ENCODE data around the gene TM9SF3. TPM values are rescaled to one million over a fixed set of nuclear protein-coding genes. Genes with fewer than 3 reads are reported as not detected.

The TM9SF3 gene
- total and polyA plus RNA-seq, 10 of the 15 experiments (the other 5 are each of a cell fraction or from before 2014, with no cell fraction given), result 17.1 to 85.4 (median 44.9) TPM

DNA sequence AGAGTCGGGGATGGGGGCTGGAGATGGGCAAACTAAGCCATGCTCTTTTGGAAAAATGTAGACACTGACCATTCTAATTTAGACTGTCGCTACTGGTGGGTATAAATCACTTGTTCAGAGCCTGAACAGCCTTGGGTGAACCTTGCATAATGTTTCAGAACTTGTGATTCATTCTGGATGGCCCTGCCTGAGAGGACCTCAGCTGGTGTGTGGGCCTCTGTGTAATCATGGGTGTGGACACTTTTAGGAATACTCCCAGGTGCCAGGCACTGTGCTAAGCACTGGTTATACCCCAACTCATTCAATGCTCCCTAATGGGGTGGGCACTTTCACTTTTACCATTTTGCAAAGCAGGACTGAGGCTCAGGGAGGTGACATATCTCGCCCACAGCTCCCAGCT, 26.8 kb upstream of the TM9SF3 start:
- Histone ChIP-seq H3K9me3 (replicated peaks; ENCODE audit: control insufficient read depth, insufficient read depth, low read length) (no peaks in the 10 kb centered on the region), H3K36me3 (ENCODE audit: control insufficient read depth in 2 of 2, insufficient read depth in 2 of 2, low read length in 1 of 2) (peaks cover 32 to 62% of the 10 kb centered on the region in 2 experiments), H4K20me1 (ENCODE audit: control insufficient read depth, insufficient read depth) (no peaks in the 10 kb centered on the region), H3K27ac (ENCODE audit: control insufficient read depth, insufficient read depth) (no peak overlapping the region), H3K27me3 (replicated peaks in 1 of 2; ENCODE audit: control insufficient read depth in 2 of 2, insufficient read depth in 2 of 2, low read length in 1 of 2) (no peaks in the 10 kb centered on the region), H3K79me2 (ENCODE audit: control insufficient read depth, insufficient read depth, low read length) (no peaks in the 10 kb centered on the region), H3K4me2 (ENCODE audit: control insufficient read depth, insufficient read depth) (no peak overlapping the region), H3K4me1 (ENCODE audit: control insufficient read depth, insufficient read depth, low read length) (no peaks in the 10 kb centered on the region), H3K9ac (ENCODE audit: control insufficient read depth, insufficient read depth, low read length) (no peak overlapping the region), H3K4me3 (no peak overlapping the region), H2AFZ (ENCODE audit: control insufficient read depth, low read depth, low read length) (no peak overlapping the region)
- in situ Hi-C loops (cut with MboI) (no loop called here), intact Hi-C loops (cut with micrococcal nuclease; ENCODE audit: unreplicated experiment) (no loop called here)
- CTCF ChIA-PET, result no interaction called here
- no peak for FAIRE-seq
- SMC1A ChIA-PET (ENCODE audit: uncharacterized antibody, unreplicated experiment), result no interaction called here
- POLR2A ChIA-PET, result no interaction called here
- ATAC-seq, result no peak
- TF ChIP-seq RUNX3 (IDR thresholded peaks at IDR 0.05; ENCODE audit: low read length) (no peak), ATF2 (IDR thresholded peaks at IDR 0.05; ENCODE audit: low read length) (no peak), ETV6 (conservative IDR thresholded peaks at IDR 0.05 in 1 of 2, IDR thresholded peaks at IDR 0.05 in 1 of 2; ENCODE audit: borderline replicate concordance in 1 of 2, low read depth in 1 of 2) (no peak), ZNF622 (IDR thresholded peaks at IDR 0.05) (no peak)
- TF ChIP-seq, protein P1, sequence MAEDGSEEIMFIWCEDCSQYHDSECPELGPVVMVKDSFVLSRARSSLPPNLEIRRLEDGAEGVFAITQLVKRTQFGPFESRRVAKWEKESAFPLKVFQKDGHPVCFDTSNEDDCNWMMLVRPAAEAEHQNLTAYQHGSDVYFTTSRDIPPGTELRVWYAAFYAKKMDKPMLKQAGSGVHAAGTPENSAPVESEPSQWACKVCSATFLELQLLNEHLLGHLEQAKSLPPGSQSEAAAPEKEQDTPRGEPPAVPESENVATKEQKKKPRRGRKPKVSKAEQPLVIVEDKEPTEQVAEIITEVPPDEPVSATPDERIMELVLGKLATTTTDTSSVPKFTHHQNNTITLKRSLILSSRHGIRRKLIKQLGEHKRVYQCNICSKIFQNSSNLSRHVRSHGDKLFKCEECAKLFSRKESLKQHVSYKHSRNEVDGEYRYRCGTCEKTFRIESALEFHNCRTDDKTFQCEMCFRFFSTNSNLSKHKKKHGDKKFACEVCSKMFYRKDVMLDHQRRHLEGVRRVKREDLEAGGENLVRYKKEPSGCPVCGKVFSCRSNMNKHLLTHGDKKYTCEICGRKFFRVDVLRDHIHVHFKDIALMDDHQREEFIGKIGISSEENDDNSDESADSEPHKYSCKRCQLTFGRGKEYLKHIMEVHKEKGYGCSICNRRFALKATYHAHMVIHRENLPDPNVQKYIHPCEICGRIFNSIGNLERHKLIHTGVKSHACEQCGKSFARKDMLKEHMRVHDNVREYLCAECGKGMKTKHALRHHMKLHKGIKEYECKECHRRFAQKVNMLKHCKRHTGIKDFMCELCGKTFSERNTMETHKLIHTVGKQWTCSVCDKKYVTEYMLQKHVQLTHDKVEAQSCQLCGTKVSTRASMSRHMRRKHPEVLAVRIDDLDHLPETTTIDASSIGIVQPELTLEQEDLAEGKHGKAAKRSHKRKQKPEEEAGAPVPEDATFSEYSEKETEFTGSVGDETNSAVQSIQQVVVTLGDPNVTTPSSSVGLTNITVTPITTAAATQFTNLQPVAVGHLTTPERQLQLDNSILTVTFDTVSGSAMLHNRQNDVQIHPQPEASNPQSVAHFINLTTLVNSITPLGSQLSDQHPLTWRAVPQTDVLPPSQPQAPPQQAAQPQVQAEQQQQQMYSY (CRISPR knock-in tag; IDR thresholded peaks at IDR 0.05), result no peak
- RAD21 ChIA-PET (ENCODE audit: unreplicated experiment), result no interaction called here
- BruUV-seq (replicated peaks), result TSS peak; percentile 7
- 96% methylated on average over 3 of the region's 3 CpGs for WGBS (ENCODE audit: insufficient coverage, insufficient replicate concordance, low lambda C conversion rate, missing lambda C conversion rate)
- DNase-seq (ENCODE audit: low read depth, low spot score), result no peak

Measured in GM12878 (cell line).